GM21381 (cell line): ENCODE results near the gene SHISAL1.

ENCODE experiments used
- ATAC-seq: cut with Tn5 transposase; IDR thresholded peaks from one replicate; pipeline ENCODE4 v1.9.1; 2021; ENCODE audit warnings: mild to moderate bottlenecking, moderate library complexity; ENCODE audit not compliant: unreplicated experiment

The SHISAL1 gene

DNA sequence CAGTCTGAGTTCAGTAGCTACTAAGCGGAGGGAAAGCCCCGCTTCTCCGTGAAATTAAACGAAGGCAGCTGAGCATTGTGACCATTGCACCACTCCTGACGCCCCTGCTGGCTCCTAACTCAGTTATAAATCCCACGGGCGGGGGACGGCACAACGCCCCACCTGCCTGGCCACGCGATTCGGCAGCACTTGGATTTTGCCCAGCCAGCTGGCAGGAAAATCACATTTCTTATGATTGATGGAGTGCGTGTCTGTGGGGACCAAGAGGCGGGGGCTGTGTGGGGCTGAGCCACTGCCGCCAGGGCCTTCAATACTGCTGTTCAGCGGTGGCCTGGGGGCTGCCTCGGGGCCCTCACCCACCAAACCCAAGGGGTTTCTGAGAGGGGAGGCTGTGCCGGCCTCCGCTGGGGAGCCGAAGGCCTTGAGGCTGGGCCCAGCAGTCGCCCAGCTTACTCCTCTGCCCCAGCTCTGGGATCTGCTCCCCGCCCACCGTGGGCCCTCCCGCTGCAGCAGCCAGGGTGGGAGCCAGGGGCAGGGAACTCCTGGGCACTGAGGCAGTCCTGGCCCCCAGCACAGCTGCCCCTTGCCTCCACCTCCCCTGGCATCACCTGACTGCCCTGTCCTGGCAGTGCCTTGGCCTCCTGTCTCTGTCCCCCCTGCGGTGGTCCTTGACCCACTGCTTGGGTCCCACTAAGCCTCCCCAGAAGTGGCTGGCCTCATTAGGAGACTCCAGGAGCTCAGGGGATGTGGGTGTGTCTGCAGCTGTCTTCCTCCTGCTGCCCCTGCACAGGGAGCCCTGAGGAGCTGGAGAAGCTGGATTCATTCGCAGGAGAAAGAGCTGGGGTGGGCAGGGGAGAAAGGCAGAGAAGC lies 30.7 kb downstream of the SHISAL1 start:
- no peak for ATAC-seq

DNA sequence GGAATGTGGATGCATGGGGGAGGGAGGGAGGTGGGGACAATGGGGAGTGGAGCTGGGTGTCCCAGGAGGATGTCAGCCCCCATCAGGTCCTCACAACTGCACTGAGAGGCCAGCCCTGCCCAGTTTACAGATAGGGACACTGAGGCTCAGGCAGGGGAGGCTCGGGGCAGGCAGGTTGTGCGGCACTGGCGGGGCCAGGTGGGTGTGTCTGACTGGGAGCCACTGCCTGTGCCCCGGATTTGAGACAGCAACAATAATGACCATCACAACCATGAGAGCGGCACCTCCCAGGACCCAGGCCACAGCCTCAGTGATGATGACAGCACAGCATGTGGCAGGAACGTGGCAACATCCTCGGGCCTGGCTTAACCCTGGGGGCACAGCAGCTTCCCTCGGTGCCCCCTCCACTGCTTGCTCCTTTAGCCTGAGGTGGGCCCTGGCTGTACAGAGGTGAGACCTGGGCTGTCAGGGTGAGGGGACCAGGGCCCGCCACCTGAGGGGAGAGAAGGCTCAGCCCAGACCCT lies 32.0 kb downstream of the SHISAL1 start:
- no peak for ATAC-seq

DNA sequence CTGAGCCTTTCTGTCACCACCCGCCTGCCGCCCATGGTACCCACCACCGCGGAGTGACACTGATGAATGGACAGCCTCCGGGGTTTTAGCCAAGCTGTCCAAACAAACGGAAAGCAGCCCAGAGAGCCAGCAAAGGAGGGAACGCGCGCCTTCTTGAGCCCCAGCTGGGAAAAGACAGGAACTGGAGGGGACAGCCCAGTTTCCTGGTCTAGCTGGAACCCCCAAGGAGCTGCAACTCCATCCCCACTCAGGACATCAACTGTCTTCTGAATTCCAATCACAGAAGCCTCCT lies 33.7 kb downstream of the SHISAL1 start:
- no peak for ATAC-seq

DNA sequence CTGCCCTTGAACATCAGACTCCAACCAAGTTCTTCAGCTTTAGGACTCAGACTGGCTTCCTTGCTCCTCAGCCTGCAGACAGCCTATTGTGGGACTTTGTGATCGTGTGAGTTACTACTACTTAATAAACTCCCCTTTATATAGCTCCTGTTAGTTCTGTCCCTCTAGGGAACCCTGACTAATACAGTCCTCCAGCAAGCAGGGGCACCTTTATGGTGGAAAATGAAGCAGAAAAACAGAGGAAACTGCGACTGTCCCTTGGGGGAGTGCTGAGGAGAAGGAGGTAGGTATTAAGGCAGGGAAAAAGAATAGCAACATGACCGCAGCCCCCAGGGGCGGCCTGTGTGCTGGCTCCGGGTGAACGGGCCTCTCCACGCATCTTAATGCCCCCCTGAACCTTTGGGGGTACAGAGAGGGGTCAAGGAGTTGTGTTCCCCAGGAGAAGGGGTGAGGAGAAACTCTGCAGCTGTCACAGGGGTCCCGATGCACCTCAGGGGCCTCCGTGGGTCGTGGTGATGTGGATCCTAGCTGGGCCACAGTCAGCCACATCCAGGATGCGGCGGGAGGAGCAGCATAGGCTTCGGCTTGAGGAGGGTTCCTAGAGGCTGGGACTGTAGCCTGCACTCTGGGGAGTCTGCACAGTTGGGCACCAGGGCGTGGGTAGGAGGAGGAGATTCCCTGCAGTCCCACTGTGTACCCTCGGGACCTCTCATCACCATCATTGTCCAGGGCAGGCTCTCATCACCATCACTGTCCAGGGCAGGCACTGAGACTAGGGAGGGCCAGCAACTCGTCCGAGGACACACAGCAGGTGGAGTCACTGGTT lies 34.3 kb downstream of the SHISAL1 start:
- no peak for ATAC-seq

DNA sequence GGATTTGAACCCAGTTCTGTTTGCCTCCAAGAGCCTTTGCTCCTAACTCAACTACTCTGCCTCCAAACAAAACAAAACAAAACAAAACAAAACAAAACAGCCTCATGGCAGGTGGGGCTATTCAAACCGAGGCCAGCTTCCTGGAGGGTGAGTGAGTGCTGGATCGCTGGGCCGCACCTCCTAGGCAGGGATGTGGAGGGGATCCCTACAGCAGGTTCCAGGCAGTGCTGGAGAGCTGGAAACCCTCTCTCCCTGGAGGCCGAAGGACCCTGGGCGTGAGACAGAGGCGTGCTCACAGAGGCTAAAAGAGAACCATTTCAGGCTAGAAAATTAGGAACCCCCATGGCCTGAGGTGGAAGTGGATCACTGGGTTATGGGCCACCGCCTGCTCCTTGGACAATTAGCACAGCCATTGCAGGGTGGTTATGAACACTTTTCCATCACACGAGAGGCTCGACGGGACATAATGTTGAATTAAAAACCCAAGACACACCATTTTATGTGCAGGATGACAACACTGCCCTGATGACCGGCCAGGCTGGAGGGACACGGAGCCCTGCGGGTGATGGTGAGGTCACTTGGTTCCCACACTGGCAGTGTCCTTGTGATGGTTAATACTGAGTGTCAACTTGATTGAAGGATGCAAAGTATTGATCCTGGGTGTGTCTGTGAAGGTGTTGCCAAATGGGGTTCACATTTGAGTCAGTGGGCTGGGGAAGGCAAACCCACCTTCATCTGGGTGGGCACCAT lies 35.2 kb downstream of the SHISAL1 start:
- no peak for ATAC-seq

DNA sequence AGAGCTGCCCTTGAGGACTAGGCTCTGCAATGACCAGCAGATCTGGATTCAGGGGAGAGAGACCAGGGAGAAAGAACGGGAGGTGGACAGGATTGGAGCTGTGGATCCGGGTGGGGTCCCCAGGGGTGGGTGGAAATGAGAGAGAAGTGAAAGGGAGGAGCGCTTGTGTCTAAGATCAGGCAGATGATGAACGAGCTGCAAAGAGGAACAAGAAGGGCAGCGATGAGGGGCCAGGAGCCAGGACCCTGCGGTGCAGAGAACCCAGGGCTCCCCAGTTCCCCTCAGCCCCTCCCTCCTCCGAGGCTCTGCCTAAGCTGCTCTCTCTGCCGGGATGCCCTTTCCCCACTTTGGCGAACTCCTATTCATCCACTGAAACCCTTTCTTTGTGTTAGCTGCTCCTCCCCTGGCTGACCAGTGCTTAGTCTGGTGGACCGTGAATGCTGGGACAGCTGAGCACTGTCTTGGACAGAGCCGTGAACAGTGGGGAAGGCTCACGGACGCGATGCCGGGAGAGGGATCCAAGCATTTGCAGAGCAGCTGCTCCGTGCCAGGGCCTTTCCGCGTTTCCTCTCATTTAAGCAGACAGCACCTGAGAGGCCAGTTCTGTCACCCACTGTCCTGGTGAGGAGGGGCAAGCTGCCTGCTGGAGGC lies 35.9 kb downstream of the SHISAL1 start:
- no peak for ATAC-seq

DNA sequence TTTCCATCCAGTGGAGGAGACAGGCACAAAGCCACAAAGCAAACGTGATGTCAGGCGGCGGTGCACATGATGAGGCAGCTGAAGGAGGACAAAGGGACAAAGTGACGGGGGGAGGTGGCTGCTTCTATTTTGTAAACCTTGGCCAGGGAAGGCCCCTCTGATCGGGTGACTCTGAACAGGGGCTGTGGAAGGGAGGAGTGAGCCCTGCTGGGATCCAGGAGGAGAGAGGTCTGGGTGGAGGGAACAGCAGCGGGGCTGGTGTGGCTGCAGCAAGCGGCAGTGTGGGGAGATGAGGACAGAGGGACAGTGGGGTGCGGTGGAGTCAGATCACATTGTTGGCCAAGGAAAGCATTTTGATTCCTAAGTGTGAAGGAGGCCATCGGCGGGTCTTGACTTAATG lies 36.7 kb downstream of the SHISAL1 start:
- ATAC-seq: no peak

DNA sequence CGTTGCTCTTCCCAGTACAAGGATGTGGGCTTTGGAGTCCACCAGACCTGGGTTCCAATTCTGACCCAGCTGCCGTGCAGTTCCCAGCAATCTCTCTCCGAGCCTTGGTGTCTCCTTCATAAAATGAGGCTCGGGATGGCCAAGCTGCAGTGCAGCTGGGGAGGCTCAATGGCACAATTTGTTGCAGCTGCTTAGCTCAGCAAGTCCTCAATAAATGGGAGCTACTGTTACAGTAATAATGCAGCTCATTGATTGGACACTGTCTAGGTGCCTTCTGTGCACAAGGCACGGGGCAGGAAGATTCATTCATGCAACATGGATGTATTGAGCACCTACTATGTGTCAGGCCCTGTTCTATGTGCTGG lies 37.1 kb downstream of the SHISAL1 start:
- ATAC-seq: no peak

DNA sequence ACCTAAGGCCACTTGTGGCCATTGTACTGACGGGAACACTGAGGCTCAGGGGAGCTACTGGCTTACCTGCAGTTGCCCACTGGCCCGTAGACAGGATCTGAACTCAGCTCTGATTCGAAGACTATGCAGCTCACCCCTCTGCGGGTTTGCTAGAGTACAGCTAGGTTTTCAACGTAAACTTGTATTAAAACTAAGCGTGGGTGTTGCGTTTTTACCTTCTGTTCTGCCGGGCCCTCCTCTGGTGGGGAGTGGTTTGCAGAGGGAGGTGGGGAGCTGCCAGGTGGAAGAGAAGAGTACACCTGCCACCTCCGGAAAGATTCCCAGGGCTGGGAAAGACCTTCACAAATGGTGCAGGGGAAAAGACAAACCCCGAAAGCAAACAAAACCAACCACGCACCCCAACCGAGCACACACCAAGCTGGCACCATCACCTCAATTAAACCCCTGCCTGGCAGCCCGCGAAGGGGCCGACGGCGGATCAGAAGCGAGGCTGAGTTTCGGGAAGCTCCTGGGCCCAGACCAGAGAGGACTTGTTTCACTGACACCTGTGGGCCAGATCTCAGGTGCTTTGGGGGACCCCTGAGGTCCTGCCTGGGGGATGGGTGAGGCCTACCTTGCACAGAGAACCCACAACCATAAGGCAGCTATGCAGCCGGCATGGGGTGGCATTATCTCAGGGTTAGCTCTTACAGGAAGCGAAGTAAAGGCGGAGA lies 37.7 kb downstream of the SHISAL1 start:
- ATAC-seq: no peak

DNA sequence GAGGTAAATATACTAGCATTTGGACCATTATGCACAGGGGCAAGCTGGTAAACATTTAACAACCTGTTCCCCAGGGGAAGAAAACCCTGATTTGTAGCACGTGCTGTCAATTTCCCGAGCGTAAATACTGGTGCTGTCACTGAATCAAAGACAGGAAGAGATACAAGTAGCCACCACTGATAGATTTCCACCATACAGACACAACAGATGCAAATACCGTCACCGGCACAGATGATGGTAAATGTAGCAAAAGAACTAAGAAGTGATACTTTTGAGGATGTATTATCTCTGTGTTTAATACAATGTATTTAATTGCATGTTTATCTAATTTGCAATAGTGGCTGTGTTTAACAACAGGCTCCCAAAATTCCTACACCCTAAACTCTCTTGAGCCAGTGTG lies 39.6 kb downstream of the SHISAL1 start:
- no peak for ATAC-seq

DNA sequence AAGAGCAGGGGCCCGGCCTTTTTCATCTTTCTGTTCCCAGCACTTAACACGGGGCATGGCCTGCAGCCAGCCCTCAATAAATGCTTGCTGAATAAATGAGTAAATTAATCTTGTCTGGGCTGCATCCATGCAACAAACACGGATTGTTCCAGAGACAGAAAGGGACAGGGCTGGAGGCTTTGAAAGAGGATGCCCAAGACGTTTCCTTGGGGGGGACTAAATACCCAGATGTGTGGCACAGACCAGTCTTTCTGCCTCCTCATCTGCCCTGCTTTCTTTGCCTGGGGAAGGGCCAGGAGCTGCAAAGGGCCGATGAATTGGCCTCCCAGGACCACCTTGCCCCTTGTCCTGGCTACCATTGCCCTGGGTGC lies 40.4 kb downstream of the SHISAL1 start:
- ATAC-seq: no peak

DNA sequence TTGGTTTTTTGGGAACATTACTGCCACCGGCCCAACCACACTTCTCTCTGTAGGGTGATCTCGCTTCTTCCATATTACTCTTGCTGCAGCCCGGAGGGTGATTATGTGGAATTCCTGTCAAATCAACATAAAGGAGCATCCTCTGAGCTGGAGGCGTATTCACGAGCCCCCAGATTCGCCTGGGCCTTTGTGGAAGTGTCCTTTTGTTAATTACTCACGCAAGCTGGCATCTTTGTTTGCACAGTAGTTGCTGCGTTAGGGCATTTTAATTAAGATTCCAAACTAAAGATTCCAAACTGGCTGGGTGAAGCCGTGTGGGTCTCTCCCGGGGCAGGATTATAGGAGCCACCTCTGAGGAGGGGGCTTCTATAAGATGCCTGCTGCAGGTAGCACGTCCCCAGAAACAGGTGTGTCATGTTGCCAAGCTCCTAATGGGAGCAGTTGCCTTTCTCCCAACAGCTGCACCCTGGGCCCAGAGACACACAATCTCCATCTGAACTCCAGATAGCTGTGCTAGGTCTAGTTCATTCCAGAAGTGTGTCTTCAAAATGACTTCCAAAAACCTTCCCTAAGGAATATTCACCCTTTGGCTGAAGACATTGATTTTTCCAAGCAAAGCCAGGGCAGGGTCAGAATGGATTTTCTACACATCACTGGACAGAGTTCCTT lies 40.9 kb downstream of the SHISAL1 start:
- no peak for ATAC-seq

DNA sequence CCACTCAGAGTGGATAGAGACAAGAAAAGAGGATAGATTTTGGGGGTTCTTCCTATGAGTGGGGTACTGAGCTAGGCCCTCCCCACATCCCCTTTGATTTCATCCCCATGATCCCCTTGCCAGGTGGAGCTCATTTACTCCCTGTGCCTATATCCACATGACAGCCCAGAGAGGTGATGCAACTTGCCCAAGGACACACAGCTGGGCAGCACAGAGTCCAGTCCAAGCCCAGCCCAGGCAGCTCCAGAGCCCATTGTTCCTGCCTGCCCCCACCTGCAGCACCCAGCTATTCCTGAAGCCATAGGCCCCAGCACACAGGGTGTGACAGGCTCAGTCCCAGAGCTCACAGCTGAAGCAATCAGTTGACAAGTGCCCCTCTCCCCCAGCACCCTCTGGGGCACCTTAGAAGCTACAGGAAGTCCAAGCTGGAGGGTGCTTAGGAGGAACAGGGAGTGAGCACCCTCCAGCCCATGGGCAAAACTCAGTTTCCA lies 41.7 kb downstream of the SHISAL1 start:
- no peak for ATAC-seq

DNA sequence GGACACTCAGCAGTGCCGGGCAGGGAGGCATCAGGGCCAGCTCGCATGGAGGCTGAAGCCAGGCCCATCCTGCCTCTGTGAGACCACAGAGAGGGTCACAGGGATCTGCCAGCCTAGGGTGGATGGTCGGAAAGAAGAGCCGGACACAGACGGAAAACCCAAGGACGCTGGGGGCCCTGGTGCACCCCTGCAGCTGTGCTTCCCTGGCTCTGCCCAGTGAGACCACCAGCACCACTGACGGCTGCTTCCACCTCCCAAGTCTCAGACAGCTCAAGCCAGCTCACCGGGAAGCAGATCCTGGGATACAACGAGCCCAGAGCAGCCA lies 42.2 kb downstream of the SHISAL1 start:
- no peak for ATAC-seq

DNA sequence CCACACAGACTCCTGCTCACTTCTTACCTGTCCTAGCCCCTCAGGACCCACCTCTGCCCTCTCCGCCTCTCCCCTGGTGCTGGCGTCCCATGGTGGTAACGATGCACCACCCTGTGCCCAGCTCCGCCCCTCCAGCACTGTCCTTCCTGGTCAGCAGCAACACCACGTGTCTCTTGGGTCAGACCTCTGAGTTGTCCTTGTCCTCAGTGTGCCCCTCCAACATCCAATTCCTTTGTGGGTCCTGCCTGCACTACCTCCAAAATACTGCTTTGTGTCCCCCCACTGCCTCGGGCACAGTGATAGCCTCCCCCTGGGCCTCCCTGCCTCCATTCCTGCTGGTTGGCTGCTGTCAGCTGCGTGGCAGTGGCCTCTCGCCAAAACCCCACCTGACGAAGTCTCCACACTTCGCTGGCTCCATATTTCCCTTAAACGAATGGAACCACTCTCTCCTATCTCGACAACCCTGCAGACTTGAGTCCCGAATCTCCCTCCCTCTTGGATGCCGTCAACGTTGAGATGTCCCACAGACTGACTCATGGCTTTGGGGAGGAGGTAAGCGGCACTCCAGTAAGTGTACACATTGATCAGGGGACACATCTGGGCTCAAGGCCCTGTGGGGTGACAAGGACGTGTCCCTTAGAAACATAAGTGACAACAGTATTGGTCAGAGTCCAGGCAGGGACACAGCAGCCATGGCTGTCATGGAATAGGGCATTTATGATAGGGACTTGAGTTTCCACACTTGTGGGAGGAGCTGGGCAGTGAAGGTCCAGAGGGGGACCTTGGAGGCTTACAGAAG lies 42.8 kb downstream of the SHISAL1 start:
- no peak for ATAC-seq

DNA sequence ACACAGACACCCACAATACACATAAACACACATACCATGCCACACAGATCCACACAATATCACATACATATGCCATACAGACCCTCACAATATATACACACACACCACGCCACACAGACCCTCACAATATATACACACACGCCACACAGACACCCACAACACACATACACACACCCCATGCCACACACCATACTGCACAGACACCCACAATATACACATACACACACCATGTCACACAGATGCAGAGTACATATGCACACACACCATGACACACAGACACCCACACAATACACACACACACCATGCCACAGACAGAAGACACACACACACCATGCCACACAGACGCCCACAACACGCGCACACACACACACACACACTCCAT lies 43.6 kb downstream of the SHISAL1 start:
- ATAC-seq: no peak

DNA sequence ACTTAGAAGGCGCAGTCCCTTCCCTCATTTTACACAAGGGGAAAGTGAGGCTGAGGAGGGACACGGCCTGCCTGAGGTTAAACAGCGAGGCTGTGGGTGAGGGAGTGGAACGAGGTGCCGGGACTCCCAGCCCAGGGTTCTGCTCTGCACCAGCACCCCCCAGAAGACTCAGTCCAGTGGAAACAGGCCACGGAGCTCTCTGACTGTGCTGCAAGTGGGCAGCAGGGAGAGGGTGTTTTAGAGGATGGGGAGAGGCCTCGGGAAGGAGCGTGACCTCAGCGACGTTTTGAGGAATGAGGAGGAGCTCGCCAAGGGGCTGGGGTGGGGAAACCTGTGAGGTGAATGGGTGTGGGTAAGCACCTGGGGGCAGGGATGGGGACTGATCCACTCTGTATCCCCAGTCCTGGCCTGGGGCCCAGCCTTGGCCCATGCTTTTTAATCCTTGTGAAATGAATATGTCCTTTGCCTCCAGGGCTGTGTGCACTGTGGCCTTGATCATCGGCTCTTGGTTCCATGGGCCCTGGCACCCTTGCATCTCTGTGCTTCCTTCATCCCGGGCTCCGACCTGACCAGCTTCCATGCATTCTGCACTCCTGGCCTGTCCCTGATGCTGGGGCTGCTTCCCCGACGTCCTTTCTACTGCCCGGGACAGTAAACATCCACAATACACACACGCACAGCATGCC lies 44.2 kb downstream of the SHISAL1 start:
- no peak for ATAC-seq

DNA sequence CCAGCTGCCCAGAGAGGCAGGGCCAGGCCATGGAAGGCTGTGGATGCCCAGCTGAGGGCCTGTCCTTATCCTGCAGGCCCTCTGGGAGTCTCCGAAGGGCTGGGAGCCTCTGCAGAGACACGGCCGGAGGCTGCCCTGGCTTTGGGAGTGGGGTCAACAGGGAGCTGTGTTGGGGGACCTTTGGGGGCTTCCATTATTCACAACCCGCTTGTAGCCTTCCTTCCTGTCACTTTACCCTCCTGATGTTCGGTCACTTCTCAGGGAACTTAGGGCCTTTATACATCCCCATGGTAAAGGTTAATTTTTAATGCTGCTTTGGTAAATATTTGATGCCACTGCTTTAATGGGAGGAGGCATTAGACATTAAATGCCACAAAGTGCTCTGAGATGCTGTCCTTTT lies 44.9 kb downstream of the SHISAL1 start:
- ATAC-seq: no peak
